ENCODE results near the gene CDC25C.
"Not testable (repeated sequence)": the region's sequence is repeated elsewhere in the genome, so short reads cannot be mapped to it uniquely, and the experiment has no call there.

CDC25C gene

GRCh38 chr5:138338411-138339090 lies 6.9 kb upstream of the CDC25C start:
- peak overlapping the region; percentile 89 for H3K4me3 ChIP-seq (replicated peaks; ENCODE audit: low read depth, low read length)
- DNase-seq (ENCODE audit: extremely low read depth, insufficient read length): peak; percentile 36
- peaks cover 10% of the 10 kb centered on the region for H3K36me3 ChIP-seq (ENCODE audit: control insufficient read depth, insufficient read depth, low read length)
- TF ChIP-seq CTCF (IDR thresholded peaks at IDR 0.05; ENCODE audit: insufficient read depth, low read length, poor library complexity, severe bottlenecking): no peak
- no peaks in the 10 kb centered on the region for H3K27me3 ChIP-seq (replicated peaks; ENCODE audit: control insufficient read depth, insufficient read depth, low read length)

GRCh38 chr5:138337685-138338410 lies 6.2 kb upstream of the CDC25C start, which contains the start of gene FAM53C:
TSS of gene FAM53C (plus strand) at chr5:138338266. CDS start at chr5:138341336, 3,070 bp downstream.
- H3K4me3 ChIP-seq (replicated peaks; ENCODE audit: low read depth, low read length): peak within 1 kb of the TSS; percentile 89
- peaks cover 10% of the 10 kb centered on the region for H3K36me3 ChIP-seq (ENCODE audit: control insufficient read depth, insufficient read depth, low read length)
- DNase-seq (ENCODE audit: extremely low read depth, insufficient read length): peak; percentile 98
- no peak for TF ChIP-seq CTCF (IDR thresholded peaks at IDR 0.05; ENCODE audit: insufficient read depth, low read length, poor library complexity, severe bottlenecking)
- H3K27me3 ChIP-seq (replicated peaks; ENCODE audit: control insufficient read depth, insufficient read depth, low read length): no peaks in the 10 kb centered on the region

DNA sequence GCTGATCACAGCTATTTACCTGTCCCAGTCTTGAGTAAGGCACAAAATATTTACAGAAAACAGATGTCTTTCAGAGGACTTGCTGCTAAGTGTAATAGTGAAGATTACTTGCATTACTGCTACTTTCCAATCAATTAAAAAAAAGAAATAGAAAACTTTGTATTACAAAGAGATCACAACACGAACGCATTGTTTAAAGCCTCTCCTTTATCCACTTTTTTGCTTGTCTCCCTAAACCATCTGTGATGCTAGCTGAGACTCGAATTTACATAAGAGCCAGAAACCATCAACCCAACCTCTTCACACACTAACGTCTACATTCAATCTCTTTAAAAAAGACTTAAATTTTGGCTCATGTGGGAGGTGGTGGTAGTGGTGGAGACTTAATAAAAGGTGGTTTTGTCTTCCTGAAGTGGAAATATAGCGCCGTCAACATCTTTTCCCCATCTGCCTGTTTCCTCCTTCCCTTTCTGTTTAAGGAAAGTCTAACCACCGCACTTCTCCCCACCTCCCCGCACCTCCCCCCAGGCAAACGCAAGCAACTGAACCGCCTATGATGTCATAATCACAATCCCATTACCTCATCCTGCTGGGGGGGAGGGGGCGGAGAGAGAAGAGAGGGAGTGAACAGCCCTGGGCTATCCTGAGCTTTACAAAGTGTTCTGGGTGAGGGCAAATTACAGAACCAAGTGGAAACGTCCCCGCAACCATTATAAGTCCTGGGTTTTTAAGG lies 5.5 kb upstream of the CDC25C start:
- no peak for TF ChIP-seq CTCF (IDR thresholded peaks at IDR 0.05; ENCODE audit: insufficient read depth, low read length, poor library complexity, severe bottlenecking)
- Histone ChIP-seq H3K36me3 (ENCODE audit: control insufficient read depth, insufficient read depth, low read length) (peaks cover 10% of the 10 kb centered on the region), H3K27me3 (replicated peaks; ENCODE audit: control insufficient read depth, insufficient read depth, low read length) (no peaks in the 10 kb centered on the region), H3K4me3 (replicated peaks; ENCODE audit: low read depth, low read length) (peak overlapping the region; percentile 89)
- no peak for DNase-seq (ENCODE audit: extremely low read depth, insufficient read length)

- H3K27me3 ChIP-seq (replicated peaks; ENCODE audit: control insufficient read depth, insufficient read depth, low read length): no peaks in the 10 kb centered on the region
- DNase-seq (ENCODE audit: extremely low read depth, insufficient read length): no peak
- H3K4me3 ChIP-seq (replicated peaks; ENCODE audit: low read depth, low read length): no peak overlapping the region
- H3K36me3 ChIP-seq (ENCODE audit: control insufficient read depth, insufficient read depth, low read length): no peaks in the 10 kb centered on the region
- no peak for TF ChIP-seq CTCF (IDR thresholded peaks at IDR 0.05; ENCODE audit: insufficient read depth, low read length, poor library complexity, severe bottlenecking)
These were observed 3.4 kb upstream of the CDC25C start for GRCh38 chr5:138334867-138335447.

DNA sequence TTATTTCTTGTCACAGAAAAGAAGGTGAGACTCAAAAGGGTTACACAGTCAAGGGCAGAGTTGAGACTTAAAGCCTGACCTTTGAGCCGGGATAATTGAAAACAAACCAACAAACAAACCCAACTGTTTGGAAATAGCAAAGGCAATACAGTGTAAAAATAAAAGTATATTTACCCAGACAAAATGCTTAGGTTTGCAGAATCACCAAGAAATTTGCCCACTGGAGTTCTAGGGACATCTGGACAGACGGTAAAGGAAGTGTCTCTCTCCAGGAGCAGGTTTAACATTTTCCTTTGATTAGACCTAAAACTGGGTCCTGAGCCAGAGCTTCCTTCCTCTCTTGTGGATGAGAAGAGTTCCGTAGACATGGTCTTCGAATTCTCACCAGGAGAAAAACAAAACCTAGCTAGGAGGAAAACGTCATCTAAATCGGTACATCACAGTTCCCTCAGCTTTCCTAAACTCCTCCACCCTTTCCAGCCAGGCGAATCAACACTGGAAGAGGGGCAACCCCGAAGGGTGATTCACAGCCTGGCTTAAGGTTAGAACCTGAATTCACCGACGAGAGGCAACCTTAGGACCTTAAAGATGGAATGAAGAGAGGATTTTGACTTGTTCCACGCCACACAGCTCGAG lies 673 bp downstream of the CDC25C start:
- Histone ChIP-seq H3K36me3 (ENCODE audit: control insufficient read depth, insufficient read depth, low read length) (no peaks in the 10 kb centered on the region; the same call in 1 of the 2 replicates), H3K27me3 (replicated peaks; ENCODE audit: control insufficient read depth, insufficient read depth, low read length) (no peaks in the 10 kb centered on the region), H3K4me3 (replicated peaks; ENCODE audit: low read depth, low read length) (peak overlapping the region; percentile 88)
- no peak for TF ChIP-seq CTCF (IDR thresholded peaks at IDR 0.05; ENCODE audit: insufficient read depth, low read length, poor library complexity, severe bottlenecking)
- DNase-seq (ENCODE audit: extremely low read depth, insufficient read length): no peak

GRCh38 chr5:138318211-138318610 lies 13.4 kb downstream of the CDC25C start:
- H3K4me3 ChIP-seq (replicated peaks; ENCODE audit: low read depth, low read length); H3K27me3 ChIP-seq (replicated peaks; ENCODE audit: control insufficient read depth, insufficient read depth, low read length); DNase-seq (ENCODE audit: extremely low read depth, insufficient read length); H3K36me3 ChIP-seq (ENCODE audit: control insufficient read depth, insufficient read depth, low read length): not testable (repeated sequence)
